HG03066 (cell line): ENCODE measurements around the gene SAMMSON.

ENCODE experiments used
- ATAC-seq: cut with Tn5 transposase; IDR thresholded peaks from one replicate; pipeline ENCODE4 v1.9.1; 2021; ENCODE audit warnings: low read depth; ENCODE audit not compliant: unreplicated experiment

The SAMMSON gene

GRCh38 chr3:70010346-70010745 is 10.8 kb downstream of the SAMMSON start:
- no peak for ATAC-seq

- no peak for ATAC-seq
These were observed 12.0 kb downstream of the SAMMSON start for GRCh38 chr3:70011582-70011981.

- ATAC-seq = no peak
These were observed 21.6 kb downstream of the SAMMSON start for GRCh38 chr3:70020906-70021660.

GRCh38 chr3:70028361-70028760 is 28.8 kb downstream of the SAMMSON start:
- ATAC-seq = no peak

DNA sequence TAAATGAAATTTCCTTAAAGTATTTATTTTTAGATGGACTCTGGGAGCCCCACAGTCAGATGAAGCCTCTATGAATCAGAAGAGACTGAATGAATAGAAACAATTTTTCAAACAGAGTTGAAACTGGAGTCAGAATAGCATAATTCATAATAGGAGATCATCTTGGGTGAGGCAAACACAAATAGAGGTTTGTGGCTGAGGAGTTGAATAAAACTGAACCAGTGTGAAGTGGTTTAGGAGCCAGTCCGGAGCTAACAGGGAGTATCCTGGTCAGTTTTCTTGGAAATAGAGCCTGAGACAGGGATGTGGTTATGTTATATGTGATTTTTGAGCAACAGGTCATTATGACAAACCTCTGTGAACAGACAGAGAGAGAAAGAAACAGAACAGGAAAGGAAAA is 39.2 kb downstream of the SAMMSON start:
- ATAC-seq = no peak

DNA sequence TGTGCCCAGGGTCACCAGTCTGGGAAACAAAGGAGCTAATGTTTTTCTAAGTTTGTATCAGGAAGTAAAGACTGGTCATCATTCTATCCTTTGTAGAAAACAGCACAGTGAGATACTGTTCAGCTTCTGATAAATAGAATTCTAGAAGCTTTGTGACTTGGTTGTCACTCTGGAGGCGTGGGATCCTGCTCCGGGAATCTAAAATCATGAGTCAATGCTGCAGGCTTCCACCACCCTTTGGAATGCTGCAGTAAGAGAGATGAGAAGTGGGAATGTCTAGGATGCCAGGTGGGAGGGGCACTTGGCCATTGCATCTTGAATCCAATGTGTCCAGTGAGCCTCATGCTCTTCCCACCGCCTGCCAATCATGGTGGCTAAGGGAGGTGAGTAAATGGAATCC is 40.9 kb downstream of the SAMMSON start:
- no peak for ATAC-seq

DNA sequence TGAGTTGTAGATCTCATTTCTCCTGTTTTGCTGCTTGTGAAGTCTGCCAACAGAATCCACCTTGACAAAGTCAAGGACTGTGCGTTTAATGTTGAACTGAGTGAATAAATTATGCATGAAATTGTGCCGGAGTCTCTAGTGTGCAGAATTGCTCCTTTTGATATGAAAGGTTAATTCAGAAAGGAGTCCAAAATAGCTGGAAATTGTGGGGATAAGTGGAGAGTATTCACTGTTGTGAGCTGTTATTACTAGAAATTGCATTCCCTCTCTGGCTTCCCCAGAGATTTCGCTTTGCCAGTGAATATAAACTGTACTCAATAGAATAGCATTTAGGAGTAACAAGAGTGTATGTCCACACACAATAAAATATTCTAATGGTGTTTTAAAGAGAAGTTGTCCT is 43.1 kb downstream of the SAMMSON start:
- no peak for ATAC-seq

GRCh38 chr3:70049761-70050160 is 50.2 kb downstream of the SAMMSON start:
- no peak for ATAC-seq

- ATAC-seq = no peak
These were observed 53.8 kb downstream of the SAMMSON start for GRCh38 chr3:70053293-70053692.

GRCh38 chr3:70056081-70056480 is 56.5 kb downstream of the SAMMSON start:
- no peak for ATAC-seq

DNA sequence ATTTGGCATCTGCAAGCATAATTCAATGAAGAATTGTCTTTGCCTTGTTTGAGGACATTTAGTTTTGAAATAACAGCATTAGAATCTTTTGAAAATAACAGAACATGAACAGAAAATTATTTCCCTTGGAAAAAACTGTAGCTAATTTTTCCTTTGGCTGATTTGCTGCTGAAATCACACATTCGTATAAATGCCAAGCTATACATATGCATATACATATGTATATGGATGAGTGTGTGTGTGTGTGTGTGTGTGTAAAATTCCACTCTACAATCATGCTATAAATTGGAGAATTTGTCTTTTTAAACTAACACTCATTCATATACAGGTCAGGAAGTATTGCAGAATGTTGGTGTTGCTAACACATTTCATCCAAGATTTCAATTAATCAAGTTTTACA is 57.9 kb downstream of the SAMMSON start:
- ATAC-seq = no peak

- no peak for ATAC-seq
These were observed 61.6 kb downstream of the SAMMSON start for GRCh38 chr3:70061096-70061495.

DNA sequence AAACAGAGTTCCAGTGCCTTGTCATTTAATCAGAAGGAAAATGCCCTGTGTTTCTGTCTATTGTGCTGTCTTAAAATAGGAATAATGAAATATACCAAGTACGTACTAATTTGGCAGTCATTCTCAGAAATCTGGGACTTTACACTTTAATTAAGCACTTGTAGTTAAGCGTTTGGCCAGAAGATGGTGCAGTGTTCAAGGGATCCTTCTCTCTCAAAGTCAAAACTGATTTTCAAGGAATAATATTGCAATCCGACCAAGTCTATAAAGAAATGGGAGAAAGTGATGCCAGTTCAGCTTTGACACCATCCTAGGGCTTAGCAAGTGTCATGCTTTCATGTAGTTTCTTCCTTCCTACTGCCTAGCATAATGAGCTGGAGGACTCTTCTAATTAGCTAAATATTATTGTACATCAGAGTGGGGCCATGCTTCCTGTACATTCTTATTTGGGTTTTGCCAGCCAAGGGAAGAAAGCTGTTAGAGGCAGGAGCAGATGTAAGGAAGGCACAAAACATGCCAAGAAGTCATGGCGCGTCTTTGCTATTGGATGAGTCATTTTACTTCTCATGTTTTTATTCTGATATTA is 64.8 kb downstream of the SAMMSON start:
- ATAC-seq = no peak

DNA sequence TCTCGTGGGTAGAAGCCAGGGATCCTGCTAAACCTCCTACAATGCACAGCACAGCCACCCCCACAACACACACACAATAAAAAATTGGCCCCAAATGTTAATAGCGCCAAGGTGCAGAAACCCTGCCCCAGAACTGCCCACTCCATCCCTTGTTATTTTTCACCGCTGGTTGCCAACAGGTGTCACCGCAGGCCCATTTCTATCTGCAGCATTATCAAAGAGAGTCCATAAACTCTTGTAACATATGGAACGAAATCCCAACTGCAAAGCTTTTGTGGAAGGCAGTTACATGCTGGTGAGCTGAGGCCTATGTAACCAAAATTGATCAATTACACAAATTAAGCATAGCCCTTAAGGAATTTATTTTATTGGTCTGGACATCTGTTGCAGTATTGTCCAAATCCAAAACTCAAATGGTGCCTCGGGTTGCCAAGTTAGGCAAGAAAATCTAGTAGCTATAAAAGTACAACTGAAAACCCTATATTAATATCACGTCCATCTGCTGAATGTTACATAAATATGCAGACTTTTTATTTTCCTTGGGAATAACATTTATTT is 66.2 kb downstream of the SAMMSON start:
- ATAC-seq = no peak

- no peak for ATAC-seq
These were observed 68.5 kb downstream of the SAMMSON start for GRCh38 chr3:70067860-70068521.

DNA sequence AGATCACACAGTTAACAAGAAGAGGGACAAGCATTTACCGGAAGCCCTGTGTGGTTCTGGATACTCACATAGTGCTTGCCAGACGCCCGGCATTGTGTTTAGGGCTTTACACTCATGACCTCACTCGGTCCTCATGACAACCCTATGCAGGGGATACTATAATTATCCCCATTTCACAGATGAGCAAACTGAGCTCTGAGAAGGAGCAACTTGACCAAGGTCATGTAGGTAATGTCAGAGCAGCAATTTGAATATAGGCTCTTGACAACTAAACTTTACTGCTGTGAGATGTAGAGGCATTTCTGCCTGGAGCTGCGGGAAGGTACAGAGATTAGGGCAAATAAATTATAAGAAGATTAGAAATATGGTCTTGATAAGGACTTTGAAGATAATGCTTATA is 70.0 kb downstream of the SAMMSON start:
- ATAC-seq = no peak

GRCh38 chr3:70071138-70071537 is 71.6 kb downstream of the SAMMSON start:
- ATAC-seq = no peak

GRCh38 chr3:70072180-70072579 is 72.6 kb downstream of the SAMMSON start:
- no peak for ATAC-seq

DNA sequence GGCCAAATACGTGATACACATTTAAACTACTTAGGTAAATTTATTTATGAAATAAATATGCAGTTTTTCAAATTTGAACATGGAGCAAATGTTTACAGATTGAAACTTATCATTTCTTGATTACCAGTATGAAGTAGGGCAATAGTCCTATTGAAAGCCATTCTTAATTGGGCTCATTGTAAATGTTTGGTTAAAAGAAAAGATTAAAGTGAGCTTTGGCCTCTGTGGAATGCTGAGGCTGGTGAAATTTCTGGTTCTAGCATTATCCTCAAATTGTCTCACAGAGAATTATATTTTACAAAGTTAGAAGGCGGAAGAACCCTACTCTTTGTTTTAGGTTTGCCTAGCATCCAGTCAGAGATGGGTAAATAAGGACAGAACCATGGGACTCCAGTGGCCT is 73.2 kb downstream of the SAMMSON start:
- no peak for ATAC-seq

DNA sequence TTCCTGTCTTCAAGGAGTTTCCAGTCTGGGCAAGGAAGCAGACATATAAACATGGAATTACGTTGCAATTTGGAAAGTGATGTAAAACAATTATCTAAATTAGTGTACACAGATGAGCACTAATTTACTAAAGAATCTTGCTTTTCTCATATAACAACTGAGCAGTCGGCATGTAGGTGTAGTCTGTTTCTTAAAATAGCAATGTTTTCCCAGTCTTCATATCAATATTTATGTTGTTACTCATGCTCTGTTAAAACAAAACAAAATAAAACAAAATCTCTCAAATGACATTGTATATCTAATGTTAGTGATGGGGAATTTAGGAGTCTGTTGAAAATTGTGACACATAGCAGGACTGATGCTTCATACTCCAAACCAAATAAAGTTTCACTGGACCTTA is 75.6 kb downstream of the SAMMSON start:
- no peak for ATAC-seq

DNA sequence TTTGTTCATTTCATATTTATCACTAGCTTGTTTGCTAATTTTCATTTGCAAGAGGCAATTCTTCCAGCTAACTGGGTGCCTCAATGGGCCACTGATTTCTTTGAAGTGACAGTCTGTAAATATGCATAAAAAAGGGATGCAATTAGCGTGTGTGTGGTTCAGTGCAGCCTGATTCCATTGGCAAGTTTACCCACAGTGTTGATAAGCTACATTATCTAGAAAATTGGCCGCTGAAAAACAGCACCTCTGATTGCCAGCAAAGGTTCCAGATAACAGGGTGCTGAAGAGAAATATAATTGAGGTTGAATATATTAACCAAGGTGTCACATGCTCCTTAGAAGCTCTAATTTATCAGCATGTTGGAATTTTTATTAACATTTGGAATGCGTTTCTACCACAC is 76.9 kb downstream of the SAMMSON start:
- no peak for ATAC-seq

- ATAC-seq = no peak
These were observed 79.2 kb downstream of the SAMMSON start for GRCh38 chr3:70078778-70079177.
